Panc1 (cell line): ENCODE results near the gene LMOD1. TPM values are rescaled to one million over a fixed set of nuclear protein-coding genes. Genes with fewer than 3 reads are reported as not detected.

Experiments used
- ATAC-seq: fragments of 200-7000 bp; cut with Tn5 transposase; 2 replicates; pipeline ENCODE4 v1.9.1; 2020; ENCODE audit warnings: mild to moderate bottlenecking, moderate library complexity
- BruUV-seq: library from RNA; stranded (reverse); fragments of 400-500 nt; replicated peaks from 2 replicates; lab custom pipeline; 2021; lab: Mats Ljungman, UMichigan
- CTCF ChIA-PET: fragments of 300-600 bp; sonication (Branson Sonifier 250); formaldehyde crosslinking; loops from one replicate; lab custom pipeline; 2022; ENCODE audit warnings: antibody characterized with exemption; lab: Charles Lee
- POLR2A ChIA-PET: fragments of 300-600 bp; sonication (Branson Sonifier 250); formaldehyde crosslinking; loops from one replicate; lab custom pipeline; 2022; ENCODE audit warnings: antibody characterized with exemption; lab: Charles Lee
- DNase-seq: peaks from one replicate; pipeline ENCODE4 v3.0.0-alpha.2; 2010; ENCODE audit warnings: low read depth, low spot score
- H3K27ac ChIP-seq: 2 replicates; pipeline ENCODE4 v1.5.1; 2011; ENCODE audit warnings: mild to moderate bottlenecking, low read length, inconsistent platforms
- H3K27me3 ChIP-seq: fragments of 200-500 bp; sonication (Bioruptor generic); 2 replicates; pipeline ENCODE4 v1.6.0; 2014; ENCODE audit warnings: low read length, inconsistent platforms; ENCODE audit not compliant: control insufficient read depth, insufficient read depth
- H3K36me3 ChIP-seq: fragments of 200-500 bp; sonication (Bioruptor generic); 2 replicates; pipeline ENCODE4 v1.5.1; 2014; ENCODE audit warnings: inconsistent platforms, mild to moderate bottlenecking, low read length, moderate library complexity; ENCODE audit not compliant: control insufficient read depth, insufficient read depth
- H3K4me1 ChIP-seq: 2 replicates; pipeline ENCODE4 v1.5.1; 2011; ENCODE audit warnings: inconsistent platforms, mild to moderate bottlenecking, low read length, moderate library complexity; ENCODE audit not compliant: control insufficient read depth, insufficient read depth
- H3K4me3 ChIP-seq, 2 experiments: 2 replicates each; pipeline ENCODE4 v1.5.1; 2011 to 2012; ENCODE audit warnings: low read depth in 2 of 2, low read length in 2 of 2, mild to moderate bottlenecking in 2 of 2, inconsistent platforms in 1 of 2, moderate library complexity in 1 of 2
- H3K9me3 ChIP-seq: fragments of 200-500 bp; sonication (Bioruptor generic); 2 replicates; pipeline ENCODE4 v1.5.1; 2014; ENCODE audit warnings: low read depth, mild to moderate bottlenecking, inconsistent platforms, low read length, moderate library complexity; ENCODE audit not compliant: control insufficient read depth, insufficient read depth
- POLR2AphosphoS5 ChIP-seq: IDR thresholded peaks from 2 replicates; pipeline ENCODE4 v1.6.1; 2012; ENCODE audit warnings: mild to moderate bottlenecking, low read depth, low read length, moderate library complexity
- SIN3A ChIP-seq: IDR thresholded peaks from 2 replicates; pipeline ENCODE4 v1.6.1; 2012; ENCODE audit warnings: low read depth, mild to moderate bottlenecking, low read length, moderate library complexity, borderline replicate concordance; ENCODE audit not compliant: insufficient read depth
- TCF7L2 ChIP-seq: IDR thresholded peaks from 2 replicates; pipeline ENCODE4 v1.6.1; 2011; ENCODE audit warnings: mild to moderate bottlenecking, low read depth, low read length, inconsistent platforms
- in situ Hi-C: cut with HindIII; loops from 2 replicates; pipeline ENCODE4 v1.10.0; 2016; ENCODE audit warnings: low sequenced_read_pairs, low pct_unique_long_range_greater_than_20kb
- intact Hi-C: fragments of 100-400 bp; cut with micrococcal nuclease; formaldehyde crosslinking; loops from one replicate; pipeline ENCODE4 v1.10.0; 2022; ENCODE audit not compliant: unreplicated experiment
- total RNA-seq: library from RNA; stranded (reverse); gene quantifications from one replicate; pipeline ENCODE4 v1.2.1, GENCODE V29; 2021; ENCODE audit not compliant: unreplicated experiment
- TF ChIP-seq, protein P1 (sequence below): fragments of 450-650 bp; IDR thresholded peaks from 2 replicates; pipeline ENCODE4 v1.5.1; 2017; ENCODE audit warnings: mild to moderate bottlenecking
- TF ChIP-seq, protein P2 (sequence below), 2 experiments: IDR thresholded peaks; 2 replicates each; pipeline ENCODE4 v1.6.1; 2011 to 2012; ENCODE audit warnings: low read depth in 2 of 2, control low read depth in 1 of 2, low read length in 1 of 2, mild to moderate bottlenecking in 1 of 2, moderate library complexity in 1 of 2; ENCODE audit not compliant: insufficient read depth in 1 of 2

LMOD1 gene
- total RNA-seq, 1 experiment from 2014 or later = 0.13 TPM

DNA sequence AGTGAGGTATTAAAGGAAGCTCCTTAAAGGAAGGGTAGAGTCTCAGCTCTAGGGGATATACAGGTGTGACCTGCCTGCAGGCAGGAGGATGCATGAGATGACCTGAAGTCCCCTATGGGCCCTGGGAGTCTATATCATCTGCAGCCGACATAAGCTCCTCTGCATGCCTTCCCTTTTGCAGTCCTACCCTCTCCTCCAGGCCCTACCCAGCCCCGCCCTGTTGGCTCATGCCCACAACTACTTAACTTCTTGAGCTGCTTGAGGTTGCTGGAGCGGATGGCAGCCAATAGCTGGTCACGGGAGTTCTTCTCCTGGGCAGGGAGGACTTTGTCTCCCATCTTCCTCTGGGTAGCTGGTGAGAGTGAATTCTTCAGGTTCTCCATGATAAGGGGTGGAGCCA, 47.4 kb downstream of the LMOD1 start:
- H3K27me3 ChIP-seq = no peaks in the 10 kb centered on the region
- ATAC-seq (no peak), DNase-seq (no peak)
- in situ Hi-C loops = no loop called here
- no peak for TF ChIP-seq TCF7L2
- no peak for TF ChIP-seq POLR2AphosphoS5
- TF ChIP-seq, protein P1, sequence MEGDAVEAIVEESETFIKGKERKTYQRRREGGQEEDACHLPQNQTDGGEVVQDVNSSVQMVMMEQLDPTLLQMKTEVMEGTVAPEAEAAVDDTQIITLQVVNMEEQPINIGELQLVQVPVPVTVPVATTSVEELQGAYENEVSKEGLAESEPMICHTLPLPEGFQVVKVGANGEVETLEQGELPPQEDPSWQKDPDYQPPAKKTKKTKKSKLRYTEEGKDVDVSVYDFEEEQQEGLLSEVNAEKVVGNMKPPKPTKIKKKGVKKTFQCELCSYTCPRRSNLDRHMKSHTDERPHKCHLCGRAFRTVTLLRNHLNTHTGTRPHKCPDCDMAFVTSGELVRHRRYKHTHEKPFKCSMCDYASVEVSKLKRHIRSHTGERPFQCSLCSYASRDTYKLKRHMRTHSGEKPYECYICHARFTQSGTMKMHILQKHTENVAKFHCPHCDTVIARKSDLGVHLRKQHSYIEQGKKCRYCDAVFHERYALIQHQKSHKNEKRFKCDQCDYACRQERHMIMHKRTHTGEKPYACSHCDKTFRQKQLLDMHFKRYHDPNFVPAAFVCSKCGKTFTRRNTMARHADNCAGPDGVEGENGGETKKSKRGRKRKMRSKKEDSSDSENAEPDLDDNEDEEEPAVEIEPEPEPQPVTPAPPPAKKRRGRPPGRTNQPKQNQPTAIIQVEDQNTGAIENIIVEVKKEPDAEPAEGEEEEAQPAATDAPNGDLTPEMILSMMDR = no peak
- TF ChIP-seq SIN3A = no peak
- TF ChIP-seq, protein P2, sequence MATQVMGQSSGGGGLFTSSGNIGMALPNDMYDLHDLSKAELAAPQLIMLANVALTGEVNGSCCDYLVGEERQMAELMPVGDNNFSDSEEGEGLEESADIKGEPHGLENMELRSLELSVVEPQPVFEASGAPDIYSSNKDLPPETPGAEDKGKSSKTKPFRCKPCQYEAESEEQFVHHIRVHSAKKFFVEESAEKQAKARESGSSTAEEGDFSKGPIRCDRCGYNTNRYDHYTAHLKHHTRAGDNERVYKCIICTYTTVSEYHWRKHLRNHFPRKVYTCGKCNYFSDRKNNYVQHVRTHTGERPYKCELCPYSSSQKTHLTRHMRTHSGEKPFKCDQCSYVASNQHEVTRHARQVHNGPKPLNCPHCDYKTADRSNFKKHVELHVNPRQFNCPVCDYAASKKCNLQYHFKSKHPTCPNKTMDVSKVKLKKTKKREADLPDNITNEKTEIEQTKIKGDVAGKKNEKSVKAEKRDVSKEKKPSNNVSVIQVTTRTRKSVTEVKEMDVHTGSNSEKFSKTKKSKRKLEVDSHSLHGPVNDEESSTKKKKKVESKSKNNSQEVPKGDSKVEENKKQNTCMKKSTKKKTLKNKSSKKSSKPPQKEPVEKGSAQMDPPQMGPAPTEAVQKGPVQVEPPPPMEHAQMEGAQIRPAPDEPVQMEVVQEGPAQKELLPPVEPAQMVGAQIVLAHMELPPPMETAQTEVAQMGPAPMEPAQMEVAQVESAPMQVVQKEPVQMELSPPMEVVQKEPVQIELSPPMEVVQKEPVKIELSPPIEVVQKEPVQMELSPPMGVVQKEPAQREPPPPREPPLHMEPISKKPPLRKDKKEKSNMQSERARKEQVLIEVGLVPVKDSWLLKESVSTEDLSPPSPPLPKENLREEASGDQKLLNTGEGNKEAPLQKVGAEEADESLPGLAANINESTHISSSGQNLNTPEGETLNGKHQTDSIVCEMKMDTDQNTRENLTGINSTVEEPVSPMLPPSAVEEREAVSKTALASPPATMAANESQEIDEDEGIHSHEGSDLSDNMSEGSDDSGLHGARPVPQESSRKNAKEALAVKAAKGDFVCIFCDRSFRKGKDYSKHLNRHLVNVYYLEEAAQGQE (IDR thresholded peaks at IDR 0.05; ENCODE audit: insufficient read depth in 1 of 2, low read depth in 2 of 2, low read length in 1 of 2) = no peak
- H3K27ac ChIP-seq = no peak overlapping the region
- no TSS peak for BruUV-seq
- CTCF ChIA-PET = no interaction called here
- POLR2A ChIA-PET = no interaction called here
- H3K9me3 ChIP-seq = no peaks in the 10 kb centered on the region
- H3K36me3 ChIP-seq = no peaks in the 10 kb centered on the region
- H3K4me3 ChIP-seq = no peak overlapping the region
- intact Hi-C loops = loop anchor here (5.0 kb wide), 1 partner anchor 223 kb away; the partner anchor contains the start of gene GPR37L1
- H3K4me1 ChIP-seq = 0 out of 2 replicates have a peak, but pooled peaks cover 3% of the 10 kb centered on the region

DNA sequence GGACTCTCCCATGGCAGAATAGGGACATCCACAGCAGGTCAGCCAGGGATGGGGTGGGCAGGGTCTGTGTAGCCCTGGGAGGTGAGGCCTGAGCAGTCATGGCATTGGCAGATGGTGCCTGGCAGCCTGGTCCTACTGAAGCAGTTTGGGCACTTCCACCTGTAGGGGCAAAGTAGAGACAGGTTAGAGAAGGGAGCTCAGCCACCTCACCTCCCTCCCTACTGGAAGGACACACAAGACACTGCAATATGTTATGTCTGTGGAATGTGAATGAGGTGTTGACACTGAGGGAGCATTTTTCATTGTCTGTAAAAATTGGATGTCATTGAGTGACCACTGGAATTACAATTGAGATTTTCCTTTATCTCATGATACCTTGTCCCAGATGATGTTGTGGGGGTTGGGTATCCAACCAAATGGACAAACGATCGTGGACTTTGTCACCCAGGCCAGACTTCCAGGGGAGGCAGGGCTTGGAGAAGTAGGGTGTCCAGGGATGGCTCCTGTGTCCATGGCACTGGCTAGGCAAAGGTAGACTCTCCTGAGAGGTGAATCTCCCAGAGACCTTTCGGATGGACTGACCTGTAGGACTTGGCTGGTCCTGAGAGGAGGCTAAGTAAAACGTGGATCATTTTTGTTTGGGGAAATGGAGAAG, 48.0 kb downstream of the LMOD1 start:
- no peak overlapping the region for H3K4me3 ChIP-seq
- H3K27ac ChIP-seq = no peak overlapping the region
- no peak for DNase-seq
- ATAC-seq = no peak
- 0 out of 2 replicates have a peak, but pooled peaks cover 3% of the 10 kb centered on the region for H3K4me1 ChIP-seq
- H3K36me3 ChIP-seq = no peaks in the 10 kb centered on the region
- no peaks in the 10 kb centered on the region for H3K9me3 ChIP-seq
- CTCF ChIA-PET = interaction anchor here (0.5 kb wide), 1 partner anchor 201 kb away, joined by 5 read pairs; no protein-coding TSS in a partner anchor
- intact Hi-C loops = loop anchor here (5.0 kb wide), 1 partner anchor 224 kb away; the partner anchor contains the start of gene GPR37L1
- in situ Hi-C loops = no loop called here
- no TSS peak for BruUV-seq
- TF ChIP-seq POLR2AphosphoS5 (no peak), TCF7L2 (no peak), SIN3A (no peak)
- TF ChIP-seq, protein P2 (IDR thresholded peaks at IDR 0.05; ENCODE audit: insufficient read depth in 1 of 2, low read depth in 2 of 2, low read length in 1 of 2) = no peak
- TF ChIP-seq, protein P1 = no peak
- POLR2A ChIA-PET = no interaction called here
- H3K27me3 ChIP-seq = no peaks in the 10 kb centered on the region
